Left lung (tissue), 10 donors: ENCODE data around the gene FXR1. TPM values are rescaled to one million over a fixed set of nuclear protein-coding genes. Genes with fewer than 3 reads are reported as not detected.

Experiments used
- ATAC-seq: fragments of 200-7000 bp; cut with Tn5 transposase; one replicate; pipeline ENCODE4 v1.9.1; 2020; ENCODE audit warnings: moderate library complexity
- DNase-seq, 4 donors: peaks; one replicate each; pipeline ENCODE4 v3.0.0-alpha.2; 2013 to 2020
- H3K27ac ChIP-seq, 2 donors: fragments of 200-600 bp; sonication (generic) in 1 of 2; one replicate each; pipeline versions ENCODE4 v1.5.0 to v1.8.0; 2020 to 2021
- H3K27me3 ChIP-seq, 2 donors: fragments of 200-600 bp; sonication (generic) in 1 of 2; one replicate each; pipeline versions ENCODE4 v1.5.0 to v1.8.0; 2020 to 2021
- H3K36me3 ChIP-seq, 2 donors: fragments of 200-600 bp; sonication (generic) in 1 of 2; one replicate each; pipeline versions ENCODE4 v1.5.0 to v1.8.0; 2020 to 2021
- H3K4me1 ChIP-seq, 2 donors: fragments of 200-600 bp; one replicate each; pipeline ENCODE4 v1.8.0; 2021
- H3K4me3 ChIP-seq, 2 donors: fragments of 200-600 bp; sonication (generic) in 1 of 2; one replicate each; pipeline versions ENCODE4 v1.5.0 to v1.8.0; 2020 to 2021; ENCODE audit warnings: mild to moderate bottlenecking in 1 of 2
- H3K9me3 ChIP-seq, 2 donors: fragments of 200-600 bp; sonication (generic) in 1 of 2; one replicate each; pipeline versions ENCODE4 v1.5.0 to v1.8.0; 2020 to 2021
- intact Hi-C, 2 donors: fragments of 100-400 bp; cut with DNase I; formaldehyde crosslinking; loops; one replicate each; pipeline versions ENCODE4 v1.11.2 to v1.14.2; 2022
- polyA plus RNA-seq, 6 donors: library from polyadenylated mRNA; unstranded; fragments of 120-200 nt; gene quantifications; one replicate each; pipeline ENCODE4 v1.2.1, GENCODE V29; 2013; ENCODE audit not compliant: insufficient read length in 6 of 6
- total RNA-seq, 2 donors: library from RNA; stranded (reverse); fragmentation: NEBNext Ultra II Directional; extraction: Animal tissue kit (Norgen Biotek cat#: 25700); gene quantifications; one replicate each; pipeline ENCODE4 v1.2.1, GENCODE V29; 2021
- TF ChIP-seq, protein P1 (sequence below), 2 donors: fragments of 200-600 bp; sonication (generic) in 1 of 2; IDR thresholded peaks; one replicate each; pipeline versions ENCODE4 v1.5.0 to v1.8.0; 2021; ENCODE audit warnings: antibody characterized with exemption in 2 of 2
- donor health status: DM: no; HTN: yes; CAD: no.
- donor health status: DM: no; HTN: no; CAD: no.

The FXR1 gene
- total and polyA plus RNA-seq, 8 donors = 100 to 249 (median 206) TPM

- intact Hi-C loops = no loop called here
- DNase-seq = no peak
- Histone ChIP-seq H3K4me3 (no peak overlapping the region), H3K9me3 (no peaks in the 10 kb centered on the region), H3K4me1 (peaks cover 0 to 27% of the 10 kb centered on the region in 2 donors), H3K27ac (no peak overlapping the region), H3K36me3 (no peaks in the 10 kb centered on the region), H3K27me3 (no peaks in the 10 kb centered on the region)
- ATAC-seq = no peak
- TF ChIP-seq, protein P1, sequence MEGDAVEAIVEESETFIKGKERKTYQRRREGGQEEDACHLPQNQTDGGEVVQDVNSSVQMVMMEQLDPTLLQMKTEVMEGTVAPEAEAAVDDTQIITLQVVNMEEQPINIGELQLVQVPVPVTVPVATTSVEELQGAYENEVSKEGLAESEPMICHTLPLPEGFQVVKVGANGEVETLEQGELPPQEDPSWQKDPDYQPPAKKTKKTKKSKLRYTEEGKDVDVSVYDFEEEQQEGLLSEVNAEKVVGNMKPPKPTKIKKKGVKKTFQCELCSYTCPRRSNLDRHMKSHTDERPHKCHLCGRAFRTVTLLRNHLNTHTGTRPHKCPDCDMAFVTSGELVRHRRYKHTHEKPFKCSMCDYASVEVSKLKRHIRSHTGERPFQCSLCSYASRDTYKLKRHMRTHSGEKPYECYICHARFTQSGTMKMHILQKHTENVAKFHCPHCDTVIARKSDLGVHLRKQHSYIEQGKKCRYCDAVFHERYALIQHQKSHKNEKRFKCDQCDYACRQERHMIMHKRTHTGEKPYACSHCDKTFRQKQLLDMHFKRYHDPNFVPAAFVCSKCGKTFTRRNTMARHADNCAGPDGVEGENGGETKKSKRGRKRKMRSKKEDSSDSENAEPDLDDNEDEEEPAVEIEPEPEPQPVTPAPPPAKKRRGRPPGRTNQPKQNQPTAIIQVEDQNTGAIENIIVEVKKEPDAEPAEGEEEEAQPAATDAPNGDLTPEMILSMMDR (IDR thresholded peaks at IDR 0.05) = no peak
These were observed 9.8 kb downstream of the FXR1 start for GRCh38 chr3:180922242-180922641.

- intact Hi-C loops = no loop called here
- no peak overlapping the region for H3K27ac ChIP-seq
- ATAC-seq (no peak), DNase-seq (no peak)
- no peaks in the 10 kb centered on the region for H3K9me3 ChIP-seq
- no peaks in the 10 kb centered on the region for H3K27me3 ChIP-seq
- H3K4me1 ChIP-seq = peaks cover 0 to 23% of the 10 kb centered on the region in 2 donors
- no peaks in the 10 kb centered on the region for H3K36me3 ChIP-seq
- TF ChIP-seq, protein P1 (IDR thresholded peaks at IDR 0.05) = no peak
- no peak overlapping the region for H3K4me3 ChIP-seq
These were observed 11.1 kb downstream of the FXR1 start for GRCh38 chr3:180923561-180923960.

DNA sequence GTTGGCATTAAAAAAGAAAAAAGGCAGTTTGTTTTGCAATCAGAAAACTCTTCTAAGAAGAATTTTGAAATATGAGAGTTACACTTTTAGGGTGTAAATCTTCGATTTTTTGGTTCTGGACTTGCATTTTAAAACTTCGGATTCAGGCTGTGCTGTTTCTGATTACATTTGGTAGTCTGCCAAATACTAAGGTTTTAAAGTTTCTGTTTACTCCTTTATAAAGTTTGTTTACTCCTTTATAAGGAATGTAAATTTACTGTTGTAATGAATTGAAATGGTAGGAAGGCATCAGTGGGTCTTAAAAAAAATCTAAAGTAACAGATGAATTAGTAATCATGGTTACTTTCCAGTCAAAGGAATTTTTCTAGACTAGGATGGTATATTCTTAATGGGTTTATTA is 14.1 kb downstream of the FXR1 start:
- no peaks in the 10 kb centered on the region for H3K9me3 ChIP-seq
- ATAC-seq = no peak
- intact Hi-C loops = no loop called here
- peaks cover 0 to 9% of the 10 kb centered on the region in 2 donors for H3K4me1 ChIP-seq
- DNase-seq = no peak
- no peaks in the 10 kb centered on the region for H3K36me3 ChIP-seq
- TF ChIP-seq, protein P1 (IDR thresholded peaks at IDR 0.05) = no peak
- no peak overlapping the region for H3K27ac ChIP-seq
- no peaks in the 10 kb centered on the region for H3K27me3 ChIP-seq
- H3K4me3 ChIP-seq = no peak overlapping the region

- Histone ChIP-seq H3K27me3 (no peaks in the 10 kb centered on the region), H3K4me3 (no peak overlapping the region), H3K27ac (no peak overlapping the region), H3K4me1 (peaks cover 0 to 15% of the 10 kb centered on the region in 2 donors), H3K36me3 (no peaks in the 10 kb centered on the region), H3K9me3 (no peaks in the 10 kb centered on the region)
- TF ChIP-seq, protein P1 (IDR thresholded peaks at IDR 0.05) = no peak
- DNase-seq = no peak
- ATAC-seq = no peak
- intact Hi-C loops = no loop called here
These were observed 16.9 kb downstream of the FXR1 start for GRCh38 chr3:180929376-180929775.

DNA sequence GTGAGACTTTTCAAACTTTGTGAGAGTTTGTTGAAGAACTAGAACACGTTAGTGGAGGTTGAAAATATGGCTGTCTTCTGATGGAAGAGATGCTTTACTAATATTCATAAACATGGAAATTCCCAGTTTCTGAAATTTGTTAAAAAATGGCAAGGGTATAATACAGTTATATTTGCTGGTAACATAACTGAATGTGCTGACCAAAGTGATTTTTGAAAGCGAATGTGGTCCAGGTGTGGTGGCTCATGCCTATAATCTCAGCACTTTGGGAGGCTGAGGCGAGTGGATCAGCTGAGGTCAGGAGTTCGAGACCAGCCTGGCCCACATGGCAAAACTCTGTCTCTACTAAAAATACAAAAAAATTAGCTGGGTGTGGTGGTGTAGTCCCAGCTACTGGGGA is 18.1 kb downstream of the FXR1 start:
- DNase-seq (no peak), ATAC-seq (no peak)
- H3K36me3 ChIP-seq = peaks cover 0 to 4% of the 10 kb centered on the region in 2 donors
- intact Hi-C loops = no loop called here
- H3K4me3 ChIP-seq = no peak overlapping the region
- TF ChIP-seq, protein P1 (IDR thresholded peaks at IDR 0.05) = no peak
- no peaks in the 10 kb centered on the region for H3K9me3 ChIP-seq
- peaks cover 0 to 13% of the 10 kb centered on the region in 2 donors for H3K4me1 ChIP-seq
- no peak overlapping the region for H3K27ac ChIP-seq
- H3K27me3 ChIP-seq = no peaks in the 10 kb centered on the region
